Fibroblast of skin of right quadriceps (primary cell): ENCODE data around the gene TOMM5.
"Not testable (repeated sequence)": the region's sequence is repeated elsewhere in the genome, so short reads cannot be mapped to it uniquely, and the experiment has no call there.

Source experiments
- DNase-seq: peaks from one replicate; pipeline ENCODE4 v3.0.0-alpha.2; 2013

TOMM5 gene

DNA sequence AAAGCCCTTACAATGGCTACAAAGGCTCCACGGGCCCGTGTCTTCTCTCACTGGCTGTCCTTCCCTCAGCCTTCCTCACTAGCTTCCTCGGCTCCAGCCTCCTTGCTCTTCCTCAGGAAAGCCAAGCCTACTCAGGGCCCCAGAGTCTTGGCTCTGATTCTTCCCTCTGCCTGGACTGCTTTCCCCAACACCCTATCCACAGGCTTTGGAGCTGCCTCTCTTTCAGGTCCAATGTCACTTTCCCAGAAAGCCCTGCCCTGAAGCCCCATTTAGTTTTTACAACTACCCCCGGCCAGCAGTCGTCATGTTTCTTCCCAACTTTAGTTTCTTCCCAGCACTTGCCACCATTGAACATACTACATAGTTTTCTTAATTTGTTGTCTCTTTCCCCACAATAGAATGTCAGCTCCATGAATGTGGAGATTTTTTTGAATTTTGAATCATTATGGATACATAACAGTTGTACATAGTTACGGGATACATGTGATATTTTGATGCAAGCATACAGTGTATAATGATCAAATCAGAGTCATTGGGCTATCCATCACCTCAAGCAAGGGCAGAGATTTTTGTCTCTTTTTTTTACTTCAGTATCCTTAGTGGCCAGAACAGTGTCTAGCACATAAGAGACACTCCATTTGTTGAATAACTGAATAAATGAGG is 17.5 kb upstream of the TOMM5 start:
- DNase-seq: no peak

DNA sequence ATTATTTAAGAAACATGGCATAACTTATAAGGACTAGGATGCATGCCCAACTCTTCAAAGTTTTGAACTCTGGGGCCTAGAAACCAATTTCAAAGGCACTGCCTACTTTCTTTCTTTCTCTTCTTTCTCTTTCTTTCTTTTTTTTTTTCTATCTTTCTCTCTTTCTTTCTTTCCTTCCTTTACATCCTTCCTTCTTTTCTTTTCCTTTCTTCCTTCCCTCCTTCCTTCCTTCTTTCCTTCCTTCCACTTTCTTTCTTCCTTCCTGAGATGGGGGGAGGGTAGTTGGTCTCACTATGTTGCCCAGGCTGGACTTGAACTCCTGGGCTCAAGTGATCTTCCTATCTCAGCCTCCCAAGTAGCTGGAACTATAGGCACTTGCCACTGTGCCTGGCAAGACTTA is 15.9 kb upstream of the TOMM5 start:
- no peak for DNase-seq

DNA sequence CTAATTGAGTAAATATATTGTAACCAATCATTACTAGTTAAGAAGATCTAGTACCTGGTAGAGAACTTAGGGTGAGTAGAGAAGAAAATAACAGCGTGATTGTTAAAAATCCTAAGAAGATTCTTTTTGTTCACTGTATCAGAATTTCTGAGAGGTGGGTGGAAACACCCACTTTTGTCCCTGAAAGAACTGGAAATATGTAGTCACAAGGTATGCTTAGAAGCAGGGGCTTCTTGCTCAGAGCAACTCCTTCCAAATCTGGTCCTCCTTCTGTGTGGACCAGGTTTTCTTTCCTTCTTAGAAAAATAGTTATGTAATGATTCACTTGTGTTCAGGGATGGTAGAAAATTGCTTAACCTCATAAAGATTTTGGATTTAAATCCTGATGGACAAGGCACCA is 11.9 kb upstream of the TOMM5 start:
- DNase-seq: no peak

DNA sequence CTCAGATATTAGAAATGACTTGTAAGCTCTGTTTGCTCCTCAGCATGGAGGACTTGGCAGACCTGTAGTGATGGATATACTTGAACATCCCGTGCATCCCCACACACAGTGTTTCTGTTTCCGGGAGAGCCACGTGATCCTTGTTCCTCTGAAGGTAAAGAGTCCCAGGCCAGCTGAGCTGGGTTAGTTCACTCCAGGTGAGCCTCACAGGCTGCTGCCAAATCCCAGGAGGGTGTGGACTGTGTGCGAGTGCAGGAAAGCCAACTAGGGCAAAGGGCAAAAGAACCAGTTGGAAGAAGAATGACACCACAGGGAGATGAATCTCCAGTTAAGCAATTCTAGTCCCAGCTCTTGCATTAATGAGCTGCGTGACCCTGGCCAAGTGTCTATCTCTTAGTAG is 10.4 kb upstream of the TOMM5 start:
- no peak for DNase-seq

DNA sequence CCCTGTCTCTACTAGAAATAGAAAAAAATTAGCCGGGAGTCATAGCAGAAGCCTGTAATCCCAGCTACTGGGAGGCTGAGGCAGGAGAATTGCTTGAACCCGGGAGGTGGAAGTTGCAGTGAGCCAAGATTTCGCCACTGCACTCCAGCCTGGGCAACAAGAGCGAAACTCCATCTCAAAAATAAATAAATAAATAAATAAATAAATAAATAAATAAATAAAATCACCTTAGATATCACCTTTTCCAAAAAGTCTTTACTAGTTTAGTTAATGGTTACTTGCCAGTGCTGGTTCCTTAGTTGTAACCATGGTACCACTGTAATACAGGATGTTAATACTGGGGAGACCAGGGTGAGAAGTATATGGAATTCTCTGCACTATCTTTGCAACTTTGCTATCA is 9.7 kb upstream of the TOMM5 start:
- DNase-seq: not testable (repeated sequence)

DNA sequence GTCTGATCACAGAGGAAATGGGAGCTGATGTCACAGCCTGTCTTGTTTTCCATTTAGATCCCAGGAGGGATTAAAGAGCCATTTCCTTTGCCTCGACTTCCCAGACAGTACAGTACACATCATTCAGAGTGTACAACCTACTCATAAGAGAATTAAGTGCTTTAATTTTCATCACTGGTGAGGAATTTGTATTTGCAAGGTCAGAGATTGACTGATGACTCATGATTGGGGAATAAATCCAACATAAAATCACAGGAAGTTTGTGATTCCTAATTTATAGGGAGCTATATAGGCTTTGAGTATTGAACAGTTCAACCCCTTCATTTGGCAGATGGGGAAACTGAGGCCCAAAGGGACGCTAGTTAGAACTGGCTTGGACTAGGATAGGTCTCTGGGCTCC is 4.1 kb upstream of the TOMM5 start:
- DNase-seq: peak; percentile 21

DNA sequence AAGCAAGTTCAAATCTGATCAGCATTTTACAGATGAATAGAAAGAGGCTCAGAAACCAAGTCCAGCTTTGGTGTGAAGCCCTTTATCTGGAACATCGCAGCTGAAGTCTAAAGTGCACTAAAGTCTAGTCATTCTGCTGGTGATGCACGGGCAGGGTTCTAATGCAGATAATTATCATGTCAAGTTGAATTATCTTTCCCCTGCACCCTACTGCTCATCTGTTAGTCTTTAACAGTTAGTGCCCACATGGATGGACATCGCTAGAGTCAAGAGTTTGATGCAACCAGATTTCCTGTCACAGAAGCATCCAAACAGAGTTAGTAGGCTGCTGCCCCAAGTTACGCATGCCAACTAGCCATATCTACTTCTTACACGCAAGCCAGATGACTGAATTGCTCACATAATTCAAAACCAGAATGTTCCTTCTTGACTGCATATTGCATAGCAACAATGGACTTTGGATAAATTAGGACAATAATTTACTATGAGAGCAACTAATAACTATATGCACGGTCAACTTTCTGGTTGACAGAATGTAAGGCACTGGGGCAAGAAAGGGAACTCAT is 1.6 kb upstream of the TOMM5 start:
- no peak for DNase-seq

DNA sequence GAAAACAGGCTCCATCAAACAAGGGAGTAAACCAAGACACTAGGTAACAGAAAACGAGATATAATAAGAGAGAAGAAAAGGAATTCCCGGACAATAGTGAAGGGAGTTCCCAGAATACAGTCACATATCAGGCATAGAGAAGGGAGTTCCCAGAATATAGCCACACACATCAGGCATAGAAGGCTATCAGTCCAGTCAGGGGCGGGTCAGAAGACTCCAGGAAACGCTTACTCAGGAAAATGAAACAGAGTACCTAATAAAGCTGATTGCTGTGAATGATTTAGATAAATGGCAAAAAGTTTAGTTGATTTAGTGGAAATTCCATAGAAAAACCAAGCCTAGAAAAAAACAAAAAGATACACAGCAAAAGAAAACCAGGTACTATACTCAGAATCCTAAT is 4.9 kb downstream of the TOMM5 start:
- no peak for DNase-seq

DNA sequence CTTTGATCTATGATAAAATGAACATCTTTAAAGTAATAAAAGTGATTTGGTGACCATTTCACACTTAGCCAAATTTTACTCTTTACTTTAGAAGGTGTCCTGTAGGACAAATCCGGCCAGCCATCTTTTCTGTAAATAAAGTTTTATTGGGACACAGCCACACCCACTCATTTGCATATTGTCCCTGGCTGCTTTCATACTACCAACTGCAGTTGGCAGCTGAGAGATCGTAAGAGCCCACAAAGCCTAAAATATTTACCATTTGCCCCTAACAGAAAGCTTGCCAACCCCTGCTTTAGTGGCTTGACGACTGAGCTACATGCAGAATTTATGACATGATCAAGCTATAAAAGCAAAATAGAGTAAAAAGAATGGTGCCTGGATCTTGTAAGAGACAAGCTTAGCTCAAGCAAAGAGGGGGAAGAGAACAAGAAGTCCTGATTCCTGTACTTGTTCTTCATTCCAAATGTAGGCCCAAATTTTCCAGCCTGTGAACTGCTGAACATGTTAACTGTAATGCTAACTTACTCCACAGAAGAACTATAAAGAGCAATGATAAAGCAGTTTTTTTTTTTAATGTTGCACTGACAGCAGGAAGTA is 8.8 kb downstream of the TOMM5 start:
- no peak for DNase-seq

DNA sequence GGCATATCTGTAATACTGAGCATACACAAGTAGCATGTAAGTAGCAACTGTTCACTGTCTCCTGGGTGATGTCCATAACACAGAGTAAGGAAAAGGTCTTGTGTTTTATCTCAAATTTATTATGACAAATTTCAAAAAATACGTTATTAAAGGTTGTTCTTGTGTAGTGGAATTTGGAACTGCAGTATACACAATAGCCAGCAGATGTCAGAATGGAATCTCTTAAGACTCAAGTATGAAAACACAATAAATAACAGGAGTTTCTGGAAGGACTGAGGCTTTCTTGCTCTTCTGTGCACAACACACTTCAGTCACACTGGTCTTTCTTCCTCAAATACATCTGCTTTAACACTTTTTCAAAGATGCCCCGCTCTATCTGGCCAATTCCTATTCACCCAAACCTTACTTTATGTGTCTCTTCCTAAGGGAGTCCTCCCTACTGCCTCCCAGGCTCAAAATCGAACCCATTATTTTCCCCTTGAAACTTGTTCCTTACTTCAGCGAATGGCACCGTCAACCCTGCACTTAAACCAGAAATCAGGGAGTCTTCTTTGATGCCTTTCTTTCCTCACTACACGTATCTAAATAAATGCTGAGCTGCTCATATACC is 9.7 kb downstream of the TOMM5 start:
- DNase-seq: peak; percentile 48

DNA sequence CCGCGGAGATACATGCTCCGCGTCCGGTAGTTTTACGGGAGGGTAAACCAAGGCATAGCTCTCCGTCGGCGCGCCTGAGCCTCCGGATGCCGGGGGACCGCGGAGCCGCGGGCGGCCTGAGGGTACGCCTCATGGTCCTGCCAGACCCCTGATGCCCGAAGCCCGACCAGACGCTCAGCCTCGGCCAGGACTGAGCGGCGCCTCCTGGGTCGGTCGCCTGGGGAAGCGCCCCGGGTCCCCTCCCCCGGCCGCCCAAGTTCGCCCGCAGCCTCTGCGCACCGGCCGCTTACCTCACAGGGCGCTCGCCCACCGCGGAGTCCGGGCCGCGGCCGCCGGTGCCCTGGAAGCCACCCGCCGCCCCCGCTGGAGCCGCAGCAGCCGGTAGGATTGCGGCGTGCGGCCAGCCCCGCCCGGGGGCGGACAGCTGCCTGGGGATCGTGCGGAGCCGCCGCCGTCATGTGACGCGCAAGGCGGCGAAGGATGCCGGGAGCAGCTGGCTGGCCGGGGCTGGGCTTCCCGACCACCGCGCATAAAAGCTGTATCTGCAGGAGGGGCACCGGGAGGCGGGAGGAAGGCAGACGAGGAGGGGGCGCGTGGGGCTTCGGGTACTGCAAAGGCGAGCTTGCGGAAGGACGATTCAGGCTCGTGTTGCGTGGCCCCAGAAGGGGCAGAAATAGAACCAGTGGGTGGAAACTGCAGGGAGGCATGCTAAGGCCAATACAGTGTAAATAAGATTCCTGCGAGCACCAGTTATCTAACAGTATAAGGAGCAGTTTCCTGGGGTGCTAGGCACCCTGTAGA is 16.3 kb downstream of the TOMM5 start, which contains the start of gene FBXO10:
Gene FBXO10 (minus strand): TSS at position 460 of the 801 bp plus-strand sequence. CDS start 34,612 bp downstream, outside the sequence.
- DNase-seq: peak; percentile 59

DNA sequence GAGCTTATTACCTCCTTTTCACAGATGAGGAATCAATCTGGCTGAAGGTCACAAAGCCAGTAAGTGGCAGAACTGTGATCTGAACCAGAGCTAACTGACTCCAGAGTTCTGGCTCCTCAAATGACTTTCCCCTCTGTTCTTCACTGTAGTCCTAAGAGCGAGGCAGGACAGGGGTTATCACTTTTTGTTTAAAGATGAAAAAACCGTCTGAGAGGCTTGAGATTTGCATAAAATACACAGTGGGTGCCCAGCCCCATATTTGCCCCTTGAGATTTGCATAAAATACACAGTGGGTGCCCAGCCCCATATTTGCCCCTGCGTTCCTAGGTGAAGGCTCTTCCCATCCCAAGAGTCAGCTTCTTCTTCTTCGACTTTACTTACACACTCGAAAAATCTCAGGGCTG is 16.9 kb downstream of the TOMM5 start:
- no peak for DNase-seq

DNA sequence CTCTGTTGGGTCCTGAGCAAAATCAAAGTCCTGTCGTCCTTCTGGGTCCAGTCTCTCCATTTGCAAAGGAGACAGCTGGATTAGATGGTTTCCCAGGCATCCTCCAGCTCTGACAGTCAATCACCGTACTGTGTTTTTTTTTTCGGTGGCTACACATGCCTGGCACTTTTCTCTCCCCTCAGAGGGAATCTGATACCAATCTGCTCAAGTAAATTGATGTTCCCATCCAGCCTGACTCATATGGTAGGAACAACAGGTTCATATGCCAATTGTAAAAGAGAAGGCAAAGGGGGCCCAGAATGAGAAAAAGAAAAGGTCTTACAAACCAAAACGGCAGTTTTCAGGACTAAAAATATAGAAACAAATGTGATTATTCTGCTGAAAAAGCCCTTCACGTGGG is 17.4 kb downstream of the TOMM5 start:
- no peak for DNase-seq

DNA sequence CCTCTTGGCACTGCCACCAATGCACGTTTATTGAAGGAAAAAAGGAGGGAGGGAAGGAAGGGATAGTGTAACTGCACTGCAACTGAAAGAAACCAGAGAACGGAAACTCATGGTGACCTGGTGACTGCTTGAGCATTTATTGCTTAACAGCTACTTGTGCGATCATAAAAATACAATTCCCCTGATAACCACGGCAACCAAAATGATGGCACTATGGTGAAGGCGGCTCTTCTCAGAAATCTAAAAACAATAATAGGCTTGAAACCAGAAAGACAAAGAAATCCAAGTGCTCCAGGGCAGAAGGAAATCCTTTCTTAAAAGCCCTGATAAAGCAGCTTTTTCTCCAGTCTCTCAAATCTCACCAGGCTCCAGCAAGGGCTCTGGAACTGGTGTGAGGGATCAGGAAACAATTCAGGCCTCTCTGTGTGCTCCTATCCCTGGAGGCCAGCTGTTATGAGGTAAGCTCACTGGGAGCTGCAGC is 18.1 kb downstream of the TOMM5 start:
- DNase-seq: peak; percentile 35

DNA sequence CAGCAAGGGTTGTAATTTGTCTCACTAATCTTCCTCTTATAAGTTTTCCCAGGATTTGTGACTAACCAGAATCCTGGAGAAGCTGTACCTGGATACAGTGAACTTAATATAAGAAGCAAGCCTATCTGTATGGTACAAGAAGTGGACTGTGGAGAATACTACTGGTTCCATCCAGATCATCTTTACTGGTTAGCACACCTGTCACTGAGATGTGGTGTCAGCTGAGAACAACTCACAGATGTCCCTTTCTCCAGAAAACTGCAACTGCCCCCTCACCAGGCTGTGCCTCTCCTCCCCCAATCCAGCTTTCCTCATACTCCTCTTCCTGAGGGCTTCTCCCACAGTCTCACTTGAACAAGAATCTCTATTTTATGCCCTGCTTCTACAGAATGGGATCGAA is 21.1 kb downstream of the TOMM5 start:
- DNase-seq: no peak

DNA sequence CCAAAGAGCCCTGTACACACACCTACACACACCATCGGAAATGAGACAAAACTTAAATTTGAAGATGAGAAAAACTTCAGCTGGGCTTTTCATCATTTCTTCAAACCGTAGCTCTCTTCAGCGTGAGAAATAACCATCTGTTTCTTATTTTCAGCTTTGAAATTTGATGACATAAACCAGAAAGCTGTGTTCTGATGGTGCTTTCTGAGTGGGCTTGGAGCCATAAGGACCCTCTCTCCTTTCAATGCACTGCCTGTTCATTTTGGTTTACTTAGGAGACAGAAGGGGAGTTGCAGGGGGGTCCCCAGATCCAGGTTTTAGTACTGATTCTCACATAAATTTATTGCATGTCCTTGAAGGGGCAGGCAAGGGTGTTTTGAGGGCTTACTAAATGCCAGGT is 25.7 kb downstream of the TOMM5 start:
- peak; percentile 10 for DNase-seq

DNA sequence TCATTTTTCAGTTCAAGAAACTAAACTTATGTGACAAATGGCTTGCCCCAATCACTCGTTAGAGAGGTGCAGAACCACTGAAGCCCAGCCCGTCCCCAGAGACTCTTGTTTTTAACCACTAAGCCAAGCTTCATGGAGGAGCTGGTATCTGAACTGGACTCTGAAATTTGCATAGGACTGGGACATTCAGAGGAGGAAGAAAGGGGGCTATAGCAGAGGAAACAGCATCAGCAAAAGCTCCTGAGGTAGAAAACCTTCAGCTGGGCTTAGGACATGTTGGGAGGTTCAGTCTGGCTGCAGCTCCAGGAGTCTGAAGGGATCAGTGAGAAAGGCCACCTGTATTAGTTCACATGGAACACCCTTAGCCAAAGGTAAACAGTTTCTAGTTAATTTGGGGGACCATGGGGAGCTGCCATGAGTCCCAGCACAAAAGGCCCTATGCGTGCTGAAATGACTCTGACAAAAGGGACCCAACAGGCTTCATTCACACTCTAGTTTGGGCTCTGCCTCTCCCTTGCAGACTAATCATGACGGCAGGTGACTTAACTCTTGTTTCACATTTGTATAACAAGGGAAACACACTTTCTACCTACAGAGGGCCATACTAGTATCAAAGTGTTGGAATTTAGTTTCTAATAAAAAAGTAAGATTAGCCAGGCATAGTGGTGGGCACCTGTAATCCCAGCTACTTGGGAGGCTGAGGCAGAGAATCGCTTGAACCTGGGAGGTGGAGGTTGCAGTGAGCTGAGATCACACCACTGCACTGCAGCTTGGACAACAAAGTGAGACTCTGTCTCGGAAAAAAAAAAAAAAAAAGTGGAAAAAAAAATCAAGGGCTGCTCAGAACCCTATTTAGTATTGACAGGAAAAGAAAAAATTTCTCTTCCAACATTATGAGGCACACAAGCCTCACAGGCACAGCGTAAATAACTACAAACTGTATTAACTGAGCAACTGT is 26.5 kb downstream of the TOMM5 start:
- no peak for DNase-seq

DNA sequence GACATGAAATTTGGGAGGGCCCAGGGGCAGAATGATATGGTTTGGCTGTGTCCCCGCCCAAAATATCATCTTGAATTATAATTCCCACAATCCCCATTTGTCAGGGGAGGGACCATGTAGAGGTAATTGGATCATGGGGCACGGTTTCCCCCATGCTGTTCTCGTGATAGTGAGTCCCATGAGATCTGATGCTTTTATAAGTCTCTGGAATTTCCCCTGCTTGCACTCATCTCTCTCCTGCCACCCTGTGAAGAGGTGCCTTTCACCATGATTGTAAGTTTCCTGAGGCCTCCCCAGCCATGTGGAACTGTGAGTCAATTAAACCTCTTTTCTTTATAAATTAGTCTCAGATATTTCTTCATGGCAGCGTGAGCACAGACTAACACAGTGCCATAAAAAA is 27.5 kb downstream of the TOMM5 start:
- no peak for DNase-seq

DNA sequence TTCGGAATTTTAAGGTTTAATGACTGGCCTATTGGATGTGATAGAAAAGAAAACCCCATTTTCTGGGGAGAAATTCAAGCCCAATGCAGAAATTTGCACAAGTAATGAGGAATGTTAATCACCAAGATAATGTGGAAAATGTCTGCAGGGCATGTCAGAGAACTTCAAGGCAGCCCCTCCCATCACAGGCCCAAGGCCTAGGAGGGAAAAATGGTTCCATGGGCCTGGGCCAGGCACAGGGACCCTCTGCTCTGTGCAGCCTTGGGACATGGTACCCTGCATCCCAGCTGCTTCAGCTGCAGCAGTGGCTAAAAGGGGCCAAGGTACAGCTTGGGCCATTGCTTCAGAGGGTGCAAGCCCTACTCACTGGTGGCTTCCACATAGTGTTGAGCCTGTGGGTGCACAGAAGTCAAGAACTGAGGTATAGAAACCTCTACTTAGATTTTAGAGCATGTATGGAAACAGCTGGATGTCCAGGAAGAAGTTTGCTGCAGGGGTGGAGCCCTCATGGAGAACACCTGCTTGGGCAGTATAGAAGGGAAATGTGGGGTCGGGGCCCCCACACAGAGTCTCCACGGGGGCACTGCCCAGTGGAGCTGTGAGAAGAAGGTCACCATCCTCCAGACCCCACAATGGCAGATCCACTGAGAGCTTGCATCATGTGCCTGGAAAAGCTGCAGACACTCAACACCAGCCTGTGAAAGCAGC is 28.4 kb downstream of the TOMM5 start:
- no peak for DNase-seq

DNA sequence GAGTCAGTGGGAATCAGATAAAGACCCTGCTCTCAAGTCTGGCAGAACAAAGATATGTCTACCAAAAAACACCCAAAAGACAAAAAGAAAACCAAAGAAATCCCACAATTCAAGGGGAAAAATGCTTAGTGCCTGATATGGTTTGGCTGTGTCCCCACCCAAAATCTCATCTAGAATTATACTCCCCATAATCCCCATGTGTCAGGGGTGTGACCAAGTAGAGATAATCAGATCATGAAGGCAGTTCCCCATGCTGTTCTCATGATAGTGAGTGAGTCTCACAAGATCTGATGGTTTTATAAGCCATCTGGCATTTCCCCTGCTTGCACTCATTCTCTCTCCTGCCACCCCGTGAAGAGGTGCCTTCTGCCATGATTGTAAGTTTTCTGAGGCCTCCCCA is 29.6 kb downstream of the TOMM5 start:
- no peak for DNase-seq

DNA sequence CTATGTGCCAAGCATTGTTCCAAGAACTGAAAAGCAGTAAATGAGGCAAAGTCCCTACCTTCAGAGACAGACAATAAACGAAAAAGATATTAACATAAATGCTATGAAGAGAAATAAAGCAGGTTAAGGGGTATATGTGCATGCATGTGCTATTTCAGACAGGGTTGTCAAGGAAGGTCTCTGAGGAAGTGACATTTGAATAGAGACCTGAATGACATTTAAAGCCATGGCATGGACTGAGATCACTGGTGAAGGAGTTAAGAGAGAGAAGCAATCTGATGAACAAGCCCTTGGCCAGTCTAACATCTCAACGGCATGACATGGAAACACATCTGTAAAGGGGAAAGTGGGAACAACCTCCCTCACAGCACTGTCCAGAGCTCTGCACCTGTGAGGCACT is 30.7 kb downstream of the TOMM5 start:
- no peak for DNase-seq
